WI38 (cell line): ENCODE results near the gene DLGAP1.

ENCODE experiments used
- H3K4me3 ChIP-seq: 2 replicates; pipeline ENCODE4 v1.5.1; 2011; ENCODE audit warnings: low read depth, mild to moderate bottlenecking, control low read depth, low read length
- CTCF ChIP-seq: IDR thresholded peaks from 2 replicates; pipeline ENCODE4 v1.5.1; 2012; ENCODE audit warnings: low read depth, mild to moderate bottlenecking, control low read depth, low read length

Gene DLGAP1

DNA sequence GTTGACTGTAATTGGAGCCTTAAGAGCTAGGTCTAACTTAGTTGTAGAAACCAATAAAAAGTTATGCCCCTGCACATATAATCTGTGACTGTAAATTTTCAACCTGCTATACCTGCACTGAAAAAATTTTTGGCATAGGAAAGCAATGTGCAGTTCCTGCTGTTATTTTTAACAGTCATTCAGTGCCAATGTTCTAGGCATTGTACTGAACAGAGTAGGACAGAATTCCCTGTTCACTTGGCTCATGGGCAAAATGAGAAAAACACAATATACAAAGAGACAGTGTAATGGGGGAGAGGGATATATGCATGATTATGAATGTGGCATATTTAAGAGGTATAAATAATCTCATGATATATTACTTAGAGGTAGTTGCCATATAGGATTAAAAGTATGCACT lies 547.2 kb downstream of the DLGAP1 start:
- no peak for TF ChIP-seq CTCF
- no peak overlapping the region for H3K4me3 ChIP-seq

DNA sequence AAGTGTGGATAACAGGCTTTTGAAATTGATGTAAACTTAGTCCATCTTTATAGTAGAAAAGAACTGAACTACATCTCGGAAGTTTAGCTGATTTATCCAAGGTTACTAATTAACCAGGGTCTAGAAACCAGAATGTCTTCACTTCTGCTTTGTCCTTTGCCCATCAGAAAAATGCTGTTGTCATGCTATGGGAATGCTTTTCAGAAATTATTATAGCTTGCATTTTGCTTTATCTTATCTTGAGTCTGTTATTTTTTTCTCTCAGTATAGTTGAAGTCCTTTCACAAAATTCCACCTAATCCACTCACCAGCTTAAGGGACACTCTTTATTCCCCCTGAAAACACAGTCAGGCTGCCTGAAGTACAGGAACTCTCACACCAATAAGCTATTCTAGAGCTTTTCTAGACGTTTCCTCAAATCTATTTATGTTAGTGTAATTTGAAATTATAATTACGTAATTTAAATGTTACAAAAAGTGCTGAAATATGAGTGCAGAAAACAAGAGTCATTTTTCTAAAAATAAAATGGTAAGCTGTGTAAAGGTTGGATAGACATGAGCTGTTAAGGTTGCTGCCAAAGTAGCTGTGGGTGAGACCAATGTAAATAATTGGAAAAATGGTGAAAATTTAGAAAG lies 548.9 kb downstream of the DLGAP1 start:
- no peak for TF ChIP-seq CTCF
- no peak overlapping the region for H3K4me3 ChIP-seq

GRCh38 chr18:3903337-3903736 lies 551.8 kb downstream of the DLGAP1 start:
- TF ChIP-seq CTCF = no peak

DNA sequence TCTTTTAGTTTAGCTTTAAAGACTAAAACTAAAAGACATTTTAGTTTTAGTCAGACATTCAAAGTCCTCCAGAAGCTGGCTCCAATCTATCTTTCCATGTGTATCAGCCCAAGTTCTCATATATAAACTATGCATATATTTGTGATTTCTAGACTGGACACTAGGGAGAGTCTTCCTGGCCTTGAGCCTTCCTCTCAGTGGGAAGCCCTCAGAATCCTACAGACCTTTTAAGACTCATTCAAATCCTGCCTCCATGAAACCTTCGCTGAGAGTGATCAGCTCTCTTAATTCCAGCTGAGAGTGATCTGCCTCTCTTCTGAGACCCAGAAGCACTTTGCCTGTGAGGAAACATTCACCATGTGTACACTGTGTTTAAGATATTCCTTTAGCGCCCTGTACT lies 552.4 kb downstream of the DLGAP1 start:
- H3K4me3 ChIP-seq = no peak overlapping the region

More at GRCh38 chr18:3903337-3903736, 551.8 kb downstream of the DLGAP1 start:
- no peak overlapping the region for H3K4me3 ChIP-seq

GRCh38 chr18:3901811-3902210 lies 553.3 kb downstream of the DLGAP1 start:
- TF ChIP-seq CTCF = no peak
- H3K4me3 ChIP-seq = no peak overlapping the region

More for the DNA sequence above, 552.4 kb downstream of the DLGAP1 start:
- TF ChIP-seq CTCF = no peak

GRCh38 chr18:3901042-3901441 lies 554.1 kb downstream of the DLGAP1 start:
- H3K4me3 ChIP-seq = no peak overlapping the region
- TF ChIP-seq CTCF = no peak

DNA sequence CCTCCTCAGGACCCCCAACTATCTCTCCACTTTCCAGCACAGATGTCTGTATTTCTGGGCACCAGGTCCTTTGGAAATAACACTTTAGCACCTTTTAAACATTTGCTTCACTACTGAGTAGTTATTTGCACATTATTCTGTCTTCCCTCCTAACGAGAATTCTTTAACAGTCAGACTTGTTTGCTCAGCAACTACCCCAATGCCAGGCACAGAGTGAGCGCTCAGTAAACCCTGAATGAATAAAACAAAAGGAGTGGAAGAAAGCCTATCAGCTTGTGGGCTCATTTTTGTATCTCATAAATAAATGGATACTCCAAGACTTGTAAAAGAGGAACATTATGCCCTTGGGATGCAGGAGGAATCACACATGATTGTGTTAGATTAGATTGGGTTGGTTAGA lies 554.8 kb downstream of the DLGAP1 start:
- H3K4me3 ChIP-seq = no peak overlapping the region
- TF ChIP-seq CTCF = no peak
